ENCODE results near the gene AHI1. TPM values are rescaled to one million over a fixed set of nuclear protein-coding genes. Genes with fewer than 3 reads are reported as not detected.

Gene AHI1
- total and polyA plus RNA-seq, 5 experiments from 2014 or later: 2.3 to 16.1 (median 4.9) TPM

- POLR2A ChIA-PET: no interaction called here
Observed at GRCh38 chr6:135434991-135435390, 62.5 kb downstream of the AHI1 start.

GRCh38 chr6:135434095-135434494, 63.4 kb downstream of the AHI1 start:
- Mint-ChIP-seq H3K4me1 (peaks cover 0 to 3% (median 3%) of the 10 kb centered on the region in 4 donors), H3K36me3 (peaks cover 0 to 8% (median 4%) of the 10 kb centered on the region in 3 donors), H3K27ac (no peak overlapping the region), H3K9me3 (peaks cover 0 to 4% (median 0%) of the 10 kb centered on the region in 9 donors), H3K4me3 (no peak overlapping the region), H3K27me3 (no peaks in the 10 kb centered on the region)
- ATAC-seq (no peak), DNase-seq (no peak)
- POLR2A ChIA-PET: no interaction called here

More at GRCh38 chr6:135434991-135435390, 62.5 kb downstream of the AHI1 start:
- Mint-ChIP-seq H3K27me3 (no peaks in the 10 kb centered on the region), H3K9me3 (peaks cover 0 to 4% (median 0%) of the 10 kb centered on the region in 9 donors), H3K27ac (no peak overlapping the region), H3K4me3 (no peak overlapping the region), H3K36me3 (peaks cover 0 to 4% (median 4%) of the 10 kb centered on the region in 3 donors), H3K4me1 (peaks cover under 1 to 11% (median 10%) of the 10 kb centered on the region in 4 donors)
- ATAC-seq (no peak), DNase-seq (no peak)

- H3K4me1 Mint-ChIP-seq: peaks cover 0 to 2% (median 0%) of the 10 kb centered on the region in 4 donors
- no peak overlapping the region for H3K27ac Mint-ChIP-seq
- H3K4me3 Mint-ChIP-seq: no peak overlapping the region
- POLR2A ChIA-PET: interaction anchor here (0.6 kb wide), 1 partner anchor 284 kb away, joined by 4 read pairs; no protein-coding TSS in a partner anchor
- ATAC-seq (no peak), DNase-seq (no peak)
- peaks cover 0 to 7% (median 6%) of the 10 kb centered on the region in 3 donors for H3K36me3 Mint-ChIP-seq
- no peaks in the 10 kb centered on the region for H3K27me3 Mint-ChIP-seq
- no peaks in the 10 kb centered on the region for H3K9me3 Mint-ChIP-seq
Observed at GRCh38 chr6:135428078-135428477, 69.5 kb downstream of the AHI1 start.

- peaks cover 0 to 7% (median 4%) of the 10 kb centered on the region in 3 donors for H3K36me3 Mint-ChIP-seq
- H3K9me3 Mint-ChIP-seq: no peaks in the 10 kb centered on the region
- POLR2A ChIA-PET: no interaction called here
- peaks cover 0 to 2% (median 0%) of the 10 kb centered on the region in 4 donors for H3K4me1 Mint-ChIP-seq
- H3K27ac Mint-ChIP-seq: no peak overlapping the region
- DNase-seq (no peak), ATAC-seq (no peak)
- no peaks in the 10 kb centered on the region for H3K27me3 Mint-ChIP-seq
- H3K4me3 Mint-ChIP-seq: no peak overlapping the region
Observed at GRCh38 chr6:135426833-135427232, 70.7 kb downstream of the AHI1 start.

GRCh38 chr6:135424385-135424784, 73.2 kb downstream of the AHI1 start:
- ATAC-seq (no peak), DNase-seq (no peak)
- Mint-ChIP-seq H3K4me1 (peaks cover 0 to 2% (median 0%) of the 10 kb centered on the region in 4 donors), H3K9me3 (no peaks in the 10 kb centered on the region), H3K27ac (no peak overlapping the region), H3K36me3 (peaks cover 0 to 7% (median 6%) of the 10 kb centered on the region in 3 donors), H3K27me3 (no peaks in the 10 kb centered on the region), H3K4me3 (no peak overlapping the region)
- POLR2A ChIA-PET: no interaction called here

- H3K27ac Mint-ChIP-seq: no peak overlapping the region
- peak in 1 of 2 donors; percentile 39 for ATAC-seq
- POLR2A ChIA-PET: no interaction called here
Observed at GRCh38 chr6:135423649-135424128, 73.9 kb downstream of the AHI1 start.

GRCh38 chr6:135419162-135419561, 78.4 kb downstream of the AHI1 start:
- no peak for DNase-seq
- Mint-ChIP-seq H3K27ac (no peak overlapping the region), H3K4me3 (no peak overlapping the region), H3K9me3 (no peaks in the 10 kb centered on the region), H3K27me3 (no peaks in the 10 kb centered on the region), H3K4me1 (no peaks in the 10 kb centered on the region), H3K36me3 (peaks cover 0 to 15% (median 0%) of the 10 kb centered on the region in 3 donors)
- ATAC-seq: no peak
- POLR2A ChIA-PET: interaction anchor here (0.9 kb wide), 1 partner anchor 79 kb away, joined by 3 read pairs; the partner anchor contains the start of gene AHI1

More at GRCh38 chr6:135423649-135424128, 73.9 kb downstream of the AHI1 start:
- Mint-ChIP-seq H3K36me3 (peaks cover 0 to 7% (median 3%) of the 10 kb centered on the region in 3 donors), H3K4me1 (peaks cover 0 to 2% (median 0%) of the 10 kb centered on the region in 4 donors), H3K9me3 (no peaks in the 10 kb centered on the region), H3K4me3 (no peak overlapping the region), H3K27me3 (no peaks in the 10 kb centered on the region)
- DNase-seq: peak in 3 of 10 donors; percentile 15 to 25 (median 16)

- POLR2A ChIA-PET: interaction anchor here (0.7 kb wide), 1 partner anchor 282 kb away, joined by 3 read pairs; no protein-coding TSS in a partner anchor
- H3K27ac Mint-ChIP-seq: no peak overlapping the region
Observed at GRCh38 chr6:135418040-135418760, 79.3 kb downstream of the AHI1 start.

GRCh38 chr6:135412761-135413160, 84.8 kb downstream of the AHI1 start:
- ATAC-seq (no peak), DNase-seq (no peak)
- Mint-ChIP-seq H3K4me3 (no peak overlapping the region), H3K9me3 (no peaks in the 10 kb centered on the region), H3K27ac (no peak overlapping the region), H3K36me3 (peaks cover 0 to 13% (median 7%) of the 10 kb centered on the region in 3 donors), H3K27me3 (no peaks in the 10 kb centered on the region), H3K4me1 (no peaks in the 10 kb centered on the region)
- POLR2A ChIA-PET: no interaction called here

More at GRCh38 chr6:135418040-135418760, 79.3 kb downstream of the AHI1 start:
- Mint-ChIP-seq H3K4me1 (no peaks in the 10 kb centered on the region), H3K27me3 (no peaks in the 10 kb centered on the region), H3K4me3 (no peak overlapping the region), H3K36me3 (peaks cover 0 to 15% (median 0%) of the 10 kb centered on the region in 3 donors), H3K9me3 (no peaks in the 10 kb centered on the region)
- DNase-seq: no peak
- ATAC-seq: no peak

GRCh38 chr6:135411849-135412248, 85.7 kb downstream of the AHI1 start:
- H3K36me3 Mint-ChIP-seq: peaks cover 0 to 13% (median 7%) of the 10 kb centered on the region in 3 donors
- ATAC-seq: no peak
- no peak for DNase-seq
- POLR2A ChIA-PET: no interaction called here
- H3K4me1 Mint-ChIP-seq: no peaks in the 10 kb centered on the region
- no peaks in the 10 kb centered on the region for H3K9me3 Mint-ChIP-seq
- no peak overlapping the region for H3K4me3 Mint-ChIP-seq
- no peak overlapping the region for H3K27ac Mint-ChIP-seq
- H3K27me3 Mint-ChIP-seq: no peaks in the 10 kb centered on the region

GRCh38 chr6:135411339-135411738, 86.2 kb downstream of the AHI1 start:
- H3K27ac Mint-ChIP-seq: no peak overlapping the region
- ATAC-seq: no peak
- no peak for DNase-seq
- H3K9me3 Mint-ChIP-seq: no peaks in the 10 kb centered on the region
- H3K27me3 Mint-ChIP-seq: no peaks in the 10 kb centered on the region
- POLR2A ChIA-PET: no interaction called here
- H3K4me1 Mint-ChIP-seq: no peaks in the 10 kb centered on the region
- no peak overlapping the region for H3K4me3 Mint-ChIP-seq
- H3K36me3 Mint-ChIP-seq: peaks cover 0 to 10% (median 9%) of the 10 kb centered on the region in 3 donors

- Mint-ChIP-seq H3K36me3 (peaks cover 0 to 9% (median 9%) of the 10 kb centered on the region in 3 donors), H3K27me3 (no peaks in the 10 kb centered on the region), H3K27ac (no peak overlapping the region), H3K4me3 (no peak overlapping the region), H3K9me3 (no peaks in the 10 kb centered on the region), H3K4me1 (no peaks in the 10 kb centered on the region)
- DNase-seq (no peak), ATAC-seq (no peak)
- POLR2A ChIA-PET: no interaction called here
Observed at GRCh38 chr6:135410856-135411255, 86.7 kb downstream of the AHI1 start.

- DNase-seq: no peak
- POLR2A ChIA-PET: no interaction called here
- H3K9me3 Mint-ChIP-seq: no peaks in the 10 kb centered on the region
- ATAC-seq: no peak
- H3K4me1 Mint-ChIP-seq: no peaks in the 10 kb centered on the region
- H3K27me3 Mint-ChIP-seq: no peaks in the 10 kb centered on the region
- H3K4me3 Mint-ChIP-seq: no peak overlapping the region
- H3K36me3 Mint-ChIP-seq: peaks cover 0 to 25% (median 21%) of the 10 kb centered on the region in 3 donors
- H3K27ac Mint-ChIP-seq: no peak overlapping the region
Observed at GRCh38 chr6:135403584-135403983, 94.0 kb downstream of the AHI1 start.

Data from naive thymus-derived CD8-positive, alpha-beta T cell (primary cell).